AG04449 (cell line): ENCODE results near the gene LRRC3C.
A peak's percentile ranks its signal among the peaks of the same experiment; 100 is the strongest.
"Not testable (repeated sequence)": the region's sequence is repeated elsewhere in the genome, so short reads cannot be mapped to it uniquely, and the experiment has no call there.

ENCODE experiments used
- CTCF ChIA-PET: fragments of 350-600 bp; formaldehyde crosslinking; extraction: SDS; loops from one replicate; lab custom pipeline; 2021; ENCODE audit warnings: antibody characterized with exemption; lab: Yijun Ruan, JAX
- POLR2A ChIA-PET: fragments of 400-600, 350-600 bp; formaldehyde crosslinking; extraction: SDS; loops from one replicate; lab custom pipeline; 2020; ENCODE audit warnings: antibody characterized with exemption, inconsistent platforms; lab: Yijun Ruan, JAX
- DNase-seq: peaks from one replicate; pipeline ENCODE4 v3.0.0-alpha.2; 2010; ENCODE audit warnings: low read depth, low spot score
- H3K4me3 ChIP-seq: 2 replicates; pipeline ENCODE4 v1.5.1; 2011; ENCODE audit warnings: low read depth, mild to moderate bottlenecking, control low read depth, low read length
- TF ChIP-seq, protein P1 (sequence below): IDR thresholded peaks from one replicate; pipeline ENCODE4 v1.5.1; 2011; ENCODE audit warnings: mild to moderate bottlenecking, moderate library complexity, low read length, control low read depth, inconsistent platforms; ENCODE audit not compliant: insufficient read depth; ENCODE audit errors: missing control alignments

The LRRC3C gene

DNA sequence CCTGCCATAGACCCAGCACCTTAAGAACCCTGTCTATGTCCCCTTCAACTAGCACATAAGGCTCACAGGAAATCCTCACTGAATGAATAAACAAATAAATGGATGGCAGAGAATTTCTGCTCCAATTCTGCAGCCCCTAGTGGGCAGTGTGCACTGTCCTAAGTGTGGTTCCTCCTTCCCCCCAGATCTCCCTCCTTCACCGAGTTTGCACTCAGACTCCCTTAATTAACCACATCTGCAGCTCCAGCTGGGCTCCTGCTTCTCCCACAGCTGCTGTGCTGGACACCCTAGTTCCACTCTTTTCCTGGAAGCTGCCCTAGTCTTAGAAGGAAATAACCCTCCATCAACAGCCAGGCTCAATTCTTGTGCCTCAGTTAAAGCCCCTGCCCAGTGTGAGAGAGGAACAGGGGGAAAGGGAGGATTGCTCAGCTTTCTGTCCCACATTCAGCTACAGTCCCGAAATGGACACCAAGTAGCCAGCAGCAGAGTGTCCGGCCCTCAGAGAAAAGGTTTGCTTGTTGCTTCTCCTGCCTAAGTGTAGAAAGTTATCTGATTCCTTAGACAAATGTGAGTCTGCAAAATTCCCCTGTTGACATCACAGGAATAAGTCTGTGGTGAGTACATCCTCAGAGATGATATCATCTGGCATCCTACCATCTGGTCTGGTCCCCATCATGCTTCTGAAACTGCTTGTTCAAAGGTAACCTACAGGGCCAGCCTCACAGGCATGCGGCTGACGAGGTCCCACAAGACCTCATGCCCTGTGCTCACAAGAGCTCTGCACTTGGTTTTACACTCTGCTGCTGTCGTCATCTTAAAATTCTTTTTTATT lies 12.3 kb downstream of the LRRC3C start:
- DNase-seq, result peak; percentile 57

DNA sequence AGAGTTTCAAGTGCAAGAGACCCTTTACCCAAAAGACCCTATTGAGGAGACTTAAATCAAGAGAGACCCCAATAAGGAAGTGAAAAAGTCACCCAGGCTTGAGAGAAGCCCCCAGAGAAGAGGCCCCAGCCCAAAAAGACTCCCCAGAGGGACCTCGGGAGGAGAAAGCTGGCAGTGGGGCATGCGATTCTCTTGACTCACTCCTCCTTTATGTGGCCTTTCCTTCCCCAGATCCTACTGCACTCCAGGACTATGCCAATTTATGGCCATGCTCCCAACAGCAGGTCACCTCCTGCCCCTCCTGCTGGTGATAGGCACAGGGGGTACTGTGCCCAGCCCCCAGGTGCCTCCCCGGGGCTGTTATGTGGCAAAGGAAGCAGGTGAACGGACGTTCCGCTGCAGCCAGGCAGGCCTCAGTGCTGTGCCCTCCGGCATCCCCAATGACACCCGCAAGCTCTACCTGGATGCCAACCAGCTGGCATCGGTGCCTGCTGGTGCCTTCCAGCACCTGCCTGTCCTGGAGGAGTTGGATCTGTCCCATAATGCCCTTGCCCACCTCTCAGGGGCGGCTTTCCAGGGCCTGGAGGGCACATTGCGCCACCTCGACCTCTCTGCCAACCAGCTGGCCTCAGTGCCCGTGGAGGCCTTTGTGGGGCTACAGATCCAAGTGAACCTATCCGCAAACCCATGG lies 16.3 kb downstream of the LRRC3C start:
- H3K4me3 ChIP-seq, result no peak overlapping the region
- TF ChIP-seq, protein P1, sequence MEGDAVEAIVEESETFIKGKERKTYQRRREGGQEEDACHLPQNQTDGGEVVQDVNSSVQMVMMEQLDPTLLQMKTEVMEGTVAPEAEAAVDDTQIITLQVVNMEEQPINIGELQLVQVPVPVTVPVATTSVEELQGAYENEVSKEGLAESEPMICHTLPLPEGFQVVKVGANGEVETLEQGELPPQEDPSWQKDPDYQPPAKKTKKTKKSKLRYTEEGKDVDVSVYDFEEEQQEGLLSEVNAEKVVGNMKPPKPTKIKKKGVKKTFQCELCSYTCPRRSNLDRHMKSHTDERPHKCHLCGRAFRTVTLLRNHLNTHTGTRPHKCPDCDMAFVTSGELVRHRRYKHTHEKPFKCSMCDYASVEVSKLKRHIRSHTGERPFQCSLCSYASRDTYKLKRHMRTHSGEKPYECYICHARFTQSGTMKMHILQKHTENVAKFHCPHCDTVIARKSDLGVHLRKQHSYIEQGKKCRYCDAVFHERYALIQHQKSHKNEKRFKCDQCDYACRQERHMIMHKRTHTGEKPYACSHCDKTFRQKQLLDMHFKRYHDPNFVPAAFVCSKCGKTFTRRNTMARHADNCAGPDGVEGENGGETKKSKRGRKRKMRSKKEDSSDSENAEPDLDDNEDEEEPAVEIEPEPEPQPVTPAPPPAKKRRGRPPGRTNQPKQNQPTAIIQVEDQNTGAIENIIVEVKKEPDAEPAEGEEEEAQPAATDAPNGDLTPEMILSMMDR, result no peak
- CTCF ChIA-PET, result interaction anchor here (1.1 kb wide), 1 partner anchor 14 kb away, joined by 3 read pairs; no protein-coding TSS in a partner anchor
- POLR2A ChIA-PET, result no interaction called here
- DNase-seq, result no peak

More for the DNA sequence above, 12.3 kb downstream of the LRRC3C start:
- H3K4me3 ChIP-seq, result no peak overlapping the region
- CTCF ChIA-PET, result interaction anchor here (0.7 to 3.1 kb wide), 11 partner anchors 8 to 67 kb away, joined by 3 to 26 read pairs (median 4); partner anchors contain the start of genes ORMDL3 and PSMD3
- TF ChIP-seq, protein P1, result peak; percentile 64
- POLR2A ChIA-PET, result interaction anchor here (1.1 kb wide), 1 partner anchor 34 kb away, joined by 3 read pairs; no protein-coding TSS in a partner anchor

DNA sequence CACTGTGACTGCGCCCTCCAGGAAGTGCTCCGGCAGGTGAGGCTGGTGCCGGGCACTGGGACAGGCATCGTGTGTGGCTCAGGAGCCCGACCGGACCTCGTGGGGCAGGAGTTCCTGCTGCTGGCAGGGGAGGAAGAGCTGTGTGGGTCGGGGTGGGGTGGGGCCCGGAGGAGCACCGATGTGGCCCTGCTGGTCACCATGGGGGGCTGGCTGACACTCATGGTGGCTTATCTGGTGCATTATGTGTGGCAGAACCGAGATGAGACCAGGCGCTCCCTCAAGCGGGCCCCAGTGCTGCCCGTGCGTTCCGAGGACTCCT lies 16.8 kb downstream of the LRRC3C start:
- ChIA-PET POLR2A (no interaction called here), CTCF (interaction anchor here (1.1 kb wide), 1 partner anchor 13 kb away, joined by 3 read pairs; no protein-coding TSS in a partner anchor)
- no peak for DNase-seq
- TF ChIP-seq, protein P1, result no peak
- no peak overlapping the region for H3K4me3 ChIP-seq

DNA sequence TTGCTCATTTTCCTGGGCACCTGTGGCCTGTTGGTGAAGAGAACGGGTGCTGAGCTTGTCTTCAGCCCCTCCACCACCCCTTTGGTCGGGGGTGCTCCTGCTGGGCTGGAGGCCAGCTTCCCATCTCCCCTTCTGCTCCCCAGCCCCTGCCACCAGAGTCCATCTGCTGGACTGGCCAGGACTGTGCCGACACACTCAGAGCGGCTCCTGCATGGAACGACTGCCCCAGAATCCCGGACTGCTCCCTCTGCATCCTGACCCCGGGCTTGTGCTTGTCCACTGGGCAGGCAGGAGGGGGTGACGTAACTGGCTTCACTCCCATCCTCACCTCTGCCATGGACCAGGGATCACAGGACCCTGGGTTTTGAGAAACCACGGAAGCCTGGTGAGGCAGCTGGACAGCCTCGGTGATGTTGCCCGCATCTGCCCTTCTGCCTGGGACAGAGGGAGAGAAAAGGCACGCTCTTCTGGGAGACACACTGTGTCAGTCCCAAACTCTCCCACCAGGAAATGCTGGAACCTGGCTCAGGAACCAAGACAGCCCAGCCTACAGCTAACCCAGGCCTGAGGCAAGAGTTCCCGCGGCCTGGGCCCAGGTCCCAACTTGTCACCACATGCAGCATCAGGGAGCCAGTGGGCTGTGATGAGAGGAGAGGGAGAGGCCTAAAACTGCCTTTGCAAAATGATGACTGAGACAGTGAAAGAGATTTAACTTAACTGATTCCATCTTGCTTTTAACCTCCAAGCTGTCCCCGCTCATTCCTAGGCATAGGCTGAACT lies 19.2 kb downstream of the LRRC3C start:
- H3K4me3 ChIP-seq, result no peak overlapping the region
- DNase-seq, result no peak
- ChIA-PET CTCF (interaction anchor here (1.8 to 3.2 kb wide), 2 partner anchors 9 to 11 kb away, joined by 6 to 20 read pairs; no protein-coding TSS in a partner anchor), POLR2A (interaction anchor here (0.6 kb wide), 1 partner anchor 17 kb away, joined by 4 read pairs; no protein-coding TSS in a partner anchor)
- TF ChIP-seq, protein P1, result no peak

DNA sequence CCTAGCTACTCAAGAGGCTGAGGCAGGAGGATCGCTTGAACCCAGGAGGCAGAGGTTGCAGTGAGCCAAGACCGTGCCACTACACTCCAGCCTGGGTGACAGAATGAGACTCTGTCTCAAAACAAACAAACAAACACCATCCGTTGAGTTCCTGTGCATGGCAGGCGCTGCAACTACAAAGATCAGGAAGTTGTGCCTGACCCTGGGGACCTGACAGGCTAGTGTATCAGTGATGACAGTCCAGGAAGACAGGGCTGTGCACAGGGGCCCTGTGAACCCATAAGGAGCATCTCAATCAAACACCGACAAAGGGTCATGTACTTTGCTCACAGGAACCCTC lies 20.9 kb downstream of the LRRC3C start:
- H3K4me3 ChIP-seq, POLR2A ChIA-PET, DNase-seq: not testable (repeated sequence)
- CTCF ChIA-PET, result interaction anchor here (1.0 to 3.2 kb wide), 3 partner anchors 9 to 11 kb away, joined by 3 to 20 read pairs (median 6); no protein-coding TSS in a partner anchor

DNA sequence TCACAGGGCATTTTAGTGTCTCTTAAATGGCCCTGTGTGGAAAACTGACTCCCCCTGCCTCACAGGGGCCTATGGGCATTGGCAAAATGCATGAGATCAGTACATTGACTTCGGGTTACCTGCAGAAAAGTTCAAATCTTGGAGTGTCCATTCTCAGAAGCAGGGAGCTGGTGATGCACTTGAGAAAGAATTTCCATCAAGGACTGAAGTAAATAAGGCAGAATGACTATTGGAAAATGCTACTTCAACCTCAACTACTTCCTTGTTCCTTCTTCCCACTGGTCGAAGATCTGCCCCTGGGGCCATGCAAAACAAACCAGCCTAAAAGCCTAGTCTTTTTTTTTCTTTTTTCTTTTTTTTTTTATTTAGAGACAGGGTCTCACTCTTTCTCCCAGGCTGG lies 21.5 kb downstream of the LRRC3C start:
- ChIA-PET CTCF (interaction anchor here (1.2 to 1.4 kb wide), 2 partner anchors 10 to 11 kb away, joined by 4 to 6 read pairs; no protein-coding TSS in a partner anchor), POLR2A (no interaction called here)
- no peak overlapping the region for H3K4me3 ChIP-seq
- TF ChIP-seq, protein P1, result no peak
- no peak for DNase-seq
